ENCODE data around the gene ATF6.

DNA sequence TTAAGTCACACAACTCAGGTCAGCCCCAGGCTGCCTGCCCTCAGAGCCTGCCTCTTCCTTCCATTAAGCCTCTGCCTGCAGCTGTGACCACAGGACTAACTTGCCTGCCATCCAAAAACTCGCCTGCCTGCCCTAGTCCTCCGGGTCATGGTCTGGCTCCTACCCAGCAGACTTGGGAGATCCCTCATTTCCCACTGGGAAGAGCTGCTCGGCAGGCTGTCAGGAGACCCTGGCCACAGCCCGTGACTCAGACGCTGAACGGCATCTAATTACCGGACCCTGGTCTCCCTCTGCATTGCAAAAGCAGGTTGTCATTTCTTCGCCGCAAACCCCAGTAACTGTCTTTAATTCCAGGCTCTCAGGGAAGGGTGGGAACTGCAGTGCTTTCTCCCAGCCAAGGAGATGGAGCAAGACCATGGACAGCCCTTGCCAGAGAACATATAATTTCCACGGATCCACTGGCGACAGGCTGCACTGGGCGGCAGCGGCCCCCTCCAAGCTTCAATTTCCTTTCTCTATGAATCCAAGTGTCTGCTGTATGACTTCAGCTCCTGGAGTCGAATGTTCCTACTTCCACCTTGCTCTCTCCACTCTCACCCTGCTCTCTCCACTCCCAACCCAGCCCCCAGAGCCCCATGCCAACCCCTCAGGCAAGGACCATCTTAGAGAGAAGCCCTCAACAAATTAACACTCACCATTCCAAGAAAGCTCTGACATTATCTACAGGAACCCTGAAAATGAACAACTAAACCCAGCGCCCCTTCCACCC lies 237.1 kb downstream of the ATF6 start:
- TF ChIP-seq CTCF (IDR thresholded peaks at IDR 0.05) (no peak), POLR2A (IDR thresholded peaks at IDR 0.05) (peak in 1 of 2 donors; percentile 19)
